Dedifferentiated amniotic fluid mesenchymal stem cell (primary cell): ENCODE measurements around the gene OR5K2.
A peak's percentile ranks its signal among the peaks of the same experiment; 100 is the strongest.

Source experiments
- DNase-seq: peaks from one replicate; pipeline ENCODE4 v3.0.0-alpha.2; 2016; ENCODE audit errors: extremely low spot score

Gene OR5K2

GRCh38 chr3:98497381-98497780 lies at the start of gene OR5K2:
TSS of gene OR5K2 (plus strand) at chr3:98497681. CDS start at chr3:98497681, 0 bp downstream.
- DNase-seq: no peak

GRCh38 chr3:98449606-98450193 lies 47.8 kb upstream of the OR5K2 start:
- no peak for DNase-seq

- no peak for DNase-seq
Observed at GRCh38 chr3:98450372-98450771, 47.1 kb upstream of the OR5K2 start.

GRCh38 chr3:98453827-98454226 lies 43.7 kb upstream of the OR5K2 start:
- no peak for DNase-seq

- no peak for DNase-seq
Observed at GRCh38 chr3:98454929-98455328, 42.6 kb upstream of the OR5K2 start.

- no peak for DNase-seq
Observed at GRCh38 chr3:98457543-98457942, 39.9 kb upstream of the OR5K2 start.

- DNase-seq: no peak
Observed at GRCh38 chr3:98460220-98460619, 37.3 kb upstream of the OR5K2 start.

- DNase-seq: no peak
Observed at GRCh38 chr3:98462901-98463300, 34.6 kb upstream of the OR5K2 start, which contains the start of gene OR5K1. TSS of gene OR5K1 (plus strand) at chr3:98463201. CDS start at chr3:98469577, 6,376 bp downstream.

GRCh38 chr3:98482717-98483482 lies 14.6 kb upstream of the OR5K2 start:
- no peak for DNase-seq

GRCh38 chr3:98483626-98484025 lies 13.9 kb upstream of the OR5K2 start:
- DNase-seq: no peak

- DNase-seq: no peak
Observed at GRCh38 chr3:98500019-98500418, 2.5 kb downstream of the OR5K2 start.

GRCh38 chr3:98501270-98501669 lies 3.8 kb downstream of the OR5K2 start:
- no peak for DNase-seq

- DNase-seq: no peak
Observed at GRCh38 chr3:98501863-98502576, 4.5 kb downstream of the OR5K2 start.

- DNase-seq: no peak
Observed at GRCh38 chr3:98504539-98504938, 7.1 kb downstream of the OR5K2 start.

- no peak for DNase-seq
Observed at GRCh38 chr3:98508582-98508981, 11.1 kb downstream of the OR5K2 start.

- DNase-seq: no peak
Observed at GRCh38 chr3:98512576-98512975, 15.1 kb downstream of the OR5K2 start.

- DNase-seq: no peak
Observed at GRCh38 chr3:98513091-98513511, 15.6 kb downstream of the OR5K2 start.

- no peak for DNase-seq
Observed at GRCh38 chr3:98513736-98514135, 16.3 kb downstream of the OR5K2 start.

- no peak for DNase-seq
Observed at GRCh38 chr3:98514948-98515347, 17.5 kb downstream of the OR5K2 start.

- no peak for DNase-seq
Observed at GRCh38 chr3:98518816-98519215, 21.3 kb downstream of the OR5K2 start.

- no peak for DNase-seq
Observed at GRCh38 chr3:98519351-98519750, 21.9 kb downstream of the OR5K2 start.

- peak; percentile 72 for DNase-seq
Observed at GRCh38 chr3:98521897-98522543, 24.5 kb downstream of the OR5K2 start.
